ENCODE data around the gene SOS1.
"Not testable (repeated sequence)": the region's sequence is repeated elsewhere in the genome, so short reads cannot be mapped to it uniquely, and the experiment has no call there.

The SOS1 gene

GRCh38 chr2:39145906-39146421 is 25.1 kb upstream of the SOS1 start:
- H3K4me3 Mint-ChIP-seq = no peak overlapping the region
- DNase-seq (ENCODE audit: low spot score) = no peak
- H3K27ac Mint-ChIP-seq = no peak overlapping the region
- peaks cover 4% of the 10 kb centered on the region for H3K9me3 Mint-ChIP-seq
- H3K27me3 Mint-ChIP-seq (ENCODE audit: low read depth) = no peaks in the 10 kb centered on the region
- H3K36me3 Mint-ChIP-seq (ENCODE audit: low read depth) = peaks cover 9% of the 10 kb centered on the region
- peaks cover 36% of the 10 kb centered on the region for H3K4me1 Mint-ChIP-seq (ENCODE audit: low read depth)

GRCh38 chr2:39144416-39144815 is 23.6 kb upstream of the SOS1 start:
- Mint-ChIP-seq H3K4me1 (ENCODE audit: low read depth) (peaks cover 41% of the 10 kb centered on the region), H3K27me3 (ENCODE audit: low read depth) (no peaks in the 10 kb centered on the region), H3K27ac (no peak overlapping the region), H3K9me3 (peaks cover 4% of the 10 kb centered on the region), H3K4me3 (no peak overlapping the region), H3K36me3 (ENCODE audit: low read depth) (peaks cover 12% of the 10 kb centered on the region)
- DNase-seq (ENCODE audit: low spot score) = no peak

GRCh38 chr2:39142904-39143605 is 22.2 kb upstream of the SOS1 start:
- H3K27me3 Mint-ChIP-seq (ENCODE audit: low read depth) = no peaks in the 10 kb centered on the region
- H3K4me1 Mint-ChIP-seq (ENCODE audit: low read depth) = peaks cover 52% of the 10 kb centered on the region
- H3K9me3 Mint-ChIP-seq = peaks cover under 1% of the 10 kb centered on the region
- H3K36me3 Mint-ChIP-seq (ENCODE audit: low read depth) = peaks cover 11% of the 10 kb centered on the region
- peak overlapping the region; percentile 17 for H3K4me3 Mint-ChIP-seq
- DNase-seq (ENCODE audit: low spot score) = no peak
- peak overlapping the region; percentile 78 for H3K27ac Mint-ChIP-seq

GRCh38 chr2:39141334-39142271 is 20.8 kb upstream of the SOS1 start:
- Mint-ChIP-seq H3K36me3 (ENCODE audit: low read depth) (peaks cover 13% of the 10 kb centered on the region), H3K27me3 (ENCODE audit: low read depth) (no peaks in the 10 kb centered on the region), H3K9me3 (no peaks in the 10 kb centered on the region), H3K4me1 (ENCODE audit: low read depth) (peaks cover 57% of the 10 kb centered on the region), H3K4me3 (peak overlapping the region; percentile 57), H3K27ac (peak overlapping the region; percentile 78)
- no peak for DNase-seq (ENCODE audit: low spot score)

- H3K27ac Mint-ChIP-seq = peak overlapping the region; percentile 69
Observed at GRCh38 chr2:39140948-39141333, 20.1 kb upstream of the SOS1 start.

GRCh38 chr2:39140322-39140847 is 19.5 kb upstream of the SOS1 start:
- no peaks in the 10 kb centered on the region for H3K9me3 Mint-ChIP-seq
- peak overlapping the region; percentile 38 for H3K4me3 Mint-ChIP-seq
- peaks cover 16% of the 10 kb centered on the region for H3K36me3 Mint-ChIP-seq (ENCODE audit: low read depth)
- peak overlapping the region; percentile 78 for H3K27ac Mint-ChIP-seq
- DNase-seq (ENCODE audit: low spot score) = no peak
- peaks cover 67% of the 10 kb centered on the region for H3K4me1 Mint-ChIP-seq (ENCODE audit: low read depth)
- H3K27me3 Mint-ChIP-seq (ENCODE audit: low read depth) = no peaks in the 10 kb centered on the region

More at GRCh38 chr2:39140948-39141333, 20.1 kb upstream of the SOS1 start:
- Mint-ChIP-seq H3K4me3 (peak overlapping the region; percentile 41), H3K36me3 (ENCODE audit: low read depth) (peaks cover 13% of the 10 kb centered on the region), H3K4me1 (ENCODE audit: low read depth) (peaks cover 61% of the 10 kb centered on the region)
- DNase-seq (ENCODE audit: low spot score); H3K27me3 Mint-ChIP-seq (ENCODE audit: low read depth); H3K9me3 Mint-ChIP-seq: not testable (repeated sequence)

- H3K36me3 Mint-ChIP-seq (ENCODE audit: low read depth) = peaks cover 16% of the 10 kb centered on the region
- H3K27me3 Mint-ChIP-seq (ENCODE audit: low read depth) = no peaks in the 10 kb centered on the region
- H3K9me3 Mint-ChIP-seq = no peaks in the 10 kb centered on the region
- peak overlapping the region; percentile 75 for H3K27ac Mint-ChIP-seq
- DNase-seq (ENCODE audit: low spot score) = no peak
- H3K4me1 Mint-ChIP-seq (ENCODE audit: low read depth) = peaks cover 67% of the 10 kb centered on the region
- peak overlapping the region; percentile 27 for H3K4me3 Mint-ChIP-seq
Observed at GRCh38 chr2:39139511-39140237, 18.8 kb upstream of the SOS1 start.

GRCh38 chr2:39138837-39139211 is 18.0 kb upstream of the SOS1 start:
- H3K27me3 Mint-ChIP-seq (ENCODE audit: low read depth) = no peaks in the 10 kb centered on the region
- H3K4me1 Mint-ChIP-seq (ENCODE audit: low read depth) = peaks cover 70% of the 10 kb centered on the region
- peak overlapping the region; percentile 43 for H3K4me3 Mint-ChIP-seq
- peaks cover 16% of the 10 kb centered on the region for H3K36me3 Mint-ChIP-seq (ENCODE audit: low read depth)
- peak overlapping the region; percentile 75 for H3K27ac Mint-ChIP-seq
- DNase-seq (ENCODE audit: low spot score) = no peak
- no peaks in the 10 kb centered on the region for H3K9me3 Mint-ChIP-seq

- H3K27me3 Mint-ChIP-seq (ENCODE audit: low read depth); H3K9me3 Mint-ChIP-seq; DNase-seq (ENCODE audit: low spot score): not testable (repeated sequence)
- Mint-ChIP-seq H3K27ac (peak overlapping the region; percentile 92), H3K4me3 (peak overlapping the region; percentile 43), H3K4me1 (ENCODE audit: low read depth) (peaks cover 67% of the 10 kb centered on the region), H3K36me3 (ENCODE audit: low read depth) (peaks cover 15% of the 10 kb centered on the region)
Observed at GRCh38 chr2:39138187-39138836, 17.5 kb upstream of the SOS1 start.

- H3K36me3 Mint-ChIP-seq (ENCODE audit: low read depth) = peaks cover 12% of the 10 kb centered on the region
- peak overlapping the region; percentile 92 for H3K27ac Mint-ChIP-seq
- no peaks in the 10 kb centered on the region for H3K9me3 Mint-ChIP-seq
- DNase-seq (ENCODE audit: low spot score) = no peak
- no peaks in the 10 kb centered on the region for H3K27me3 Mint-ChIP-seq (ENCODE audit: low read depth)
- H3K4me1 Mint-ChIP-seq (ENCODE audit: low read depth) = peaks cover 62% of the 10 kb centered on the region
- H3K4me3 Mint-ChIP-seq = peak overlapping the region; percentile 67
Observed at GRCh38 chr2:39136799-39137198, 15.9 kb upstream of the SOS1 start.

- peaks cover 9% of the 10 kb centered on the region for H3K36me3 Mint-ChIP-seq (ENCODE audit: low read depth)
- H3K4me3 Mint-ChIP-seq = peak overlapping the region; percentile 67
- peaks cover 59% of the 10 kb centered on the region for H3K4me1 Mint-ChIP-seq (ENCODE audit: low read depth)
- H3K27me3 Mint-ChIP-seq (ENCODE audit: low read depth) = no peaks in the 10 kb centered on the region
- DNase-seq (ENCODE audit: low spot score) = no peak
- peak overlapping the region; percentile 92 for H3K27ac Mint-ChIP-seq
- H3K9me3 Mint-ChIP-seq = no peaks in the 10 kb centered on the region
Observed at GRCh38 chr2:39135690-39136259, 14.9 kb upstream of the SOS1 start.

GRCh38 chr2:39133215-39133851 is 12.5 kb upstream of the SOS1 start:
- Mint-ChIP-seq H3K36me3 (ENCODE audit: low read depth) (peaks cover 6% of the 10 kb centered on the region), H3K9me3 (no peaks in the 10 kb centered on the region), H3K27ac (peak overlapping the region; percentile 80), H3K27me3 (ENCODE audit: low read depth) (no peaks in the 10 kb centered on the region), H3K4me3 (peak overlapping the region; percentile 0), H3K4me1 (ENCODE audit: low read depth) (peaks cover 57% of the 10 kb centered on the region)
- no peak for DNase-seq (ENCODE audit: low spot score)
